PC-3 (cell line): ENCODE measurements around the gene ACTG1.

ENCODE experiments used
- EZH2 ChIP-seq: fragments of 300-600 bp; sonication (generic); IDR thresholded peaks from one replicate; pipeline ENCODE4 v1.6.1; 2017; ENCODE audit warnings: antibody characterized with exemption, mild to moderate bottlenecking, low read length; ENCODE audit not compliant: unreplicated experiment
- EZH2phosphoT487 ChIP-seq: fragments of 300-600 bp; sonication (generic); IDR thresholded peaks from 2 replicates; pipeline ENCODE4 v1.6.1; 2018; ENCODE audit warnings: mild to moderate bottlenecking, antibody characterized with exemption, low read length, borderline replicate concordance
- TF ChIP-seq, protein P1 (sequence below): fragments of 300-600 bp; sonication (generic); conservative IDR thresholded peaks from 2 replicates; pipeline ENCODE4 v1.5.1; 2017; ENCODE audit warnings: antibody characterized with exemption, low read depth, mild to moderate bottlenecking, low read length

DNA sequence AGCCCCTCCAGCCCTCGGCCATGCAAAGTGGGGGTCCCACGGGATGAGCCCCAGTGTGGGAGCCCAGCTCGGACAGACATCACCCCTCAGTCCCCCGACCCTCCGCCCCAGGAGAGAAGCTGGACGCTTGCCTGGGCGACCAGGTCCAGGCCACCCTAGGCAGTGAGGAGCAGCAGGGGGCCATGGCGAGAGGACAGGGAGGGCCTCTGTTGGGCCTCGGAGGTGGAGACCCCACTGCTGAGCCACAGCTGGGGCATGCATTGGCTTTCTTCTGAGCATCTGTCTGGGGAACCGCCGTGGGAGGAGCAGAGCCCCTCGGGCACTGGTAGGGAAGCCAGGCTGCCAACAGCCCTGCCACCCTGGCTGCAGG is 13.0 kb downstream of the ACTG1 start:
- TF ChIP-seq, protein P1, sequence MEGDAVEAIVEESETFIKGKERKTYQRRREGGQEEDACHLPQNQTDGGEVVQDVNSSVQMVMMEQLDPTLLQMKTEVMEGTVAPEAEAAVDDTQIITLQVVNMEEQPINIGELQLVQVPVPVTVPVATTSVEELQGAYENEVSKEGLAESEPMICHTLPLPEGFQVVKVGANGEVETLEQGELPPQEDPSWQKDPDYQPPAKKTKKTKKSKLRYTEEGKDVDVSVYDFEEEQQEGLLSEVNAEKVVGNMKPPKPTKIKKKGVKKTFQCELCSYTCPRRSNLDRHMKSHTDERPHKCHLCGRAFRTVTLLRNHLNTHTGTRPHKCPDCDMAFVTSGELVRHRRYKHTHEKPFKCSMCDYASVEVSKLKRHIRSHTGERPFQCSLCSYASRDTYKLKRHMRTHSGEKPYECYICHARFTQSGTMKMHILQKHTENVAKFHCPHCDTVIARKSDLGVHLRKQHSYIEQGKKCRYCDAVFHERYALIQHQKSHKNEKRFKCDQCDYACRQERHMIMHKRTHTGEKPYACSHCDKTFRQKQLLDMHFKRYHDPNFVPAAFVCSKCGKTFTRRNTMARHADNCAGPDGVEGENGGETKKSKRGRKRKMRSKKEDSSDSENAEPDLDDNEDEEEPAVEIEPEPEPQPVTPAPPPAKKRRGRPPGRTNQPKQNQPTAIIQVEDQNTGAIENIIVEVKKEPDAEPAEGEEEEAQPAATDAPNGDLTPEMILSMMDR: no peak
- TF ChIP-seq EZH2 (no peak), EZH2phosphoT487 (no peak)
